Neural cell (in vitro differentiated cells): Measurements from ENCODE around the gene ACOT7. TPM values are rescaled to one million over a fixed set of nuclear protein-coding genes. Genes with fewer than 3 reads are reported as not detected.

Experiments
- H2AFZ ChIP-seq: fragments of 200-600, 300-800 bp; sonication (generic), shearing (Covaris generic); 2 replicates; pipeline ENCODE4 v1.6.0; 2014; ENCODE audit warnings: low read depth, mild to moderate bottlenecking, antibody characterized with exemption, low read length, moderate library complexity
- H3F3A ChIP-seq: fragments of 200-600 bp; shearing (Covaris generic); 2 replicates; pipeline ENCODE4 v1.6.1; 2016; ENCODE audit warnings: mild to moderate bottlenecking, moderate library complexity, mixed read lengths, antibody characterized with exemption, low read length; ENCODE audit not compliant: insufficient read depth, poor library complexity, severe bottlenecking
- H3K27ac ChIP-seq: fragments of 200-600, 300-800 bp; sonication (generic), shearing (Covaris generic); 2 replicates; pipeline ENCODE4 v1.5.1; 2014; ENCODE audit warnings: mild to moderate bottlenecking, low read length, moderate library complexity
- H3K27me3 ChIP-seq: fragments of 300-800, 200-600 bp; sonication (generic), shearing (Covaris generic); 2 replicates; pipeline ENCODE4 v1.6.0; 2014; ENCODE audit warnings: mild to moderate bottlenecking, low read depth, low read length, moderate library complexity; ENCODE audit not compliant: insufficient read depth
- H3K36me3 ChIP-seq: fragments of 300-800, 200-600 bp; sonication (generic), shearing (Covaris generic); 2 replicates; pipeline ENCODE4 v1.5.1; 2014; ENCODE audit warnings: mild to moderate bottlenecking, antibody characterized with exemption, low read length, moderate library complexity; ENCODE audit not compliant: insufficient read depth
- H3K4me2 ChIP-seq: fragments of 300-800, 200-600 bp; sonication (generic), shearing (Covaris generic); 2 replicates; pipeline ENCODE4 v1.6.0; 2014; ENCODE audit warnings: mild to moderate bottlenecking, low read length
- H3K4me3 ChIP-seq: fragments of 300-800, 200-600 bp; sonication (generic), shearing (Covaris generic); 2 replicates; pipeline ENCODE4 v1.5.1; 2014; ENCODE audit warnings: mild to moderate bottlenecking, low read length, moderate library complexity
- H3K79me2 ChIP-seq: fragments of 200-600 bp; shearing (Covaris generic); replicated peaks from 2 replicates; pipeline ENCODE4 v1.6.0; 2014; ENCODE audit warnings: mild to moderate bottlenecking, low read length, moderate library complexity; ENCODE audit not compliant: insufficient read depth
- H3K9ac ChIP-seq: fragments of 300-800, 200-600 bp; sonication (generic), shearing (Covaris generic); 2 replicates; pipeline ENCODE4 v1.6.1; 2016; ENCODE audit warnings: mild to moderate bottlenecking, low read length, mixed read lengths
- H3K9me2 ChIP-seq: fragments of 200-600 bp; shearing (Covaris generic); 2 replicates; pipeline ENCODE4 v1.6.1; 2016; ENCODE audit warnings: mild to moderate bottlenecking, low read length, mixed read lengths; ENCODE audit not compliant: insufficient read depth
- H3K9me3 ChIP-seq: fragments of 200-600, 300-800 bp; sonication (generic), shearing (Covaris generic); 2 replicates; pipeline ENCODE4 v1.6.1; 2016; ENCODE audit warnings: mild to moderate bottlenecking, mixed run types, low read length, moderate library complexity, mixed read lengths
- H4K20me1 ChIP-seq: fragments of 200-600 bp; shearing (Covaris generic); 2 replicates; pipeline ENCODE4 v1.6.1; 2016; ENCODE audit warnings: mild to moderate bottlenecking, mixed run types; ENCODE audit not compliant: insufficient read depth
- EP300 ChIP-seq: fragments of 450-650 bp; conservative IDR thresholded peaks from 2 replicates; pipeline ENCODE4 v1.6.1; 2014; ENCODE audit warnings: antibody characterized with exemption, mild to moderate bottlenecking, moderate library complexity; ENCODE audit not compliant: poor library complexity, severe bottlenecking
- EZH2 ChIP-seq: fragments of 200-600, 300-800 bp; shearing (Covaris generic), sonication (generic); IDR thresholded peaks from 2 replicates; pipeline ENCODE4 v1.6.1; 2014; ENCODE audit warnings: antibody characterized with exemption, low read length, borderline replicate concordance, mild to moderate bottlenecking; ENCODE audit not compliant: insufficient read depth, poor library complexity, severe bottlenecking
- MXI1 ChIP-seq: fragments of 450-650 bp; conservative IDR thresholded peaks from 2 replicates; pipeline ENCODE4 v1.6.1; 2014; ENCODE audit warnings: antibody characterized with exemption, mild to moderate bottlenecking; ENCODE audit not compliant: poor library complexity, severe bottlenecking
- POLR2AphosphoS5 ChIP-seq: IDR thresholded peaks from 2 replicates; pipeline ENCODE4 v1.6.1; 2012
- RAD21 ChIP-seq: fragments of 450-650 bp; conservative IDR thresholded peaks from 2 replicates; pipeline ENCODE4 v1.6.1; 2014; ENCODE audit warnings: antibody characterized with exemption, mild to moderate bottlenecking, moderate library complexity
- SMC3 ChIP-seq: fragments of 450-650 bp; conservative IDR thresholded peaks from 2 replicates; pipeline ENCODE4 v1.6.1; 2014; ENCODE audit warnings: antibody characterized with exemption, mild to moderate bottlenecking, moderate library complexity; ENCODE audit not compliant: poor library complexity
- TAF1 ChIP-seq: IDR thresholded peaks from 2 replicates; pipeline ENCODE4 v1.6.1; 2012; ENCODE audit warnings: low read depth
- polyA plus RNA-seq: library from polyadenylated mRNA; depleted of rRNA; stranded (reverse); fragments of >200 nt; gene quantifications from 2 replicates; pipeline ENCODE4 v1.2.3, GENCODE V29; 2014
- TF ChIP-seq, protein P1 (sequence below): fragments of 450-650 bp; IDR thresholded peaks from 2 replicates; pipeline ENCODE4 v1.5.1; 2014; ENCODE audit warnings: antibody characterized with exemption, mild to moderate bottlenecking, moderate library complexity; ENCODE audit not compliant: poor library complexity, severe bottlenecking
- TF ChIP-seq, protein P2 (sequence below): IDR thresholded peaks from 2 replicates; pipeline ENCODE4 v1.6.1; 2012; ENCODE audit warnings: borderline replicate concordance

The ACOT7 gene
- polyA plus RNA-seq, 1 donor from 2014 or later: 101 TPM

- no peaks in the 10 kb centered on the region for H3K79me2 ChIP-seq
- H3K9ac ChIP-seq: no peak overlapping the region
- H3K9me2 ChIP-seq: no peaks in the 10 kb centered on the region
- no peak overlapping the region for H3K27ac ChIP-seq
- H4K20me1 ChIP-seq: no peaks in the 10 kb centered on the region
- H3K4me2 ChIP-seq: no peak overlapping the region
- H3K27me3 ChIP-seq: no peaks in the 10 kb centered on the region
- TF ChIP-seq, protein P1, sequence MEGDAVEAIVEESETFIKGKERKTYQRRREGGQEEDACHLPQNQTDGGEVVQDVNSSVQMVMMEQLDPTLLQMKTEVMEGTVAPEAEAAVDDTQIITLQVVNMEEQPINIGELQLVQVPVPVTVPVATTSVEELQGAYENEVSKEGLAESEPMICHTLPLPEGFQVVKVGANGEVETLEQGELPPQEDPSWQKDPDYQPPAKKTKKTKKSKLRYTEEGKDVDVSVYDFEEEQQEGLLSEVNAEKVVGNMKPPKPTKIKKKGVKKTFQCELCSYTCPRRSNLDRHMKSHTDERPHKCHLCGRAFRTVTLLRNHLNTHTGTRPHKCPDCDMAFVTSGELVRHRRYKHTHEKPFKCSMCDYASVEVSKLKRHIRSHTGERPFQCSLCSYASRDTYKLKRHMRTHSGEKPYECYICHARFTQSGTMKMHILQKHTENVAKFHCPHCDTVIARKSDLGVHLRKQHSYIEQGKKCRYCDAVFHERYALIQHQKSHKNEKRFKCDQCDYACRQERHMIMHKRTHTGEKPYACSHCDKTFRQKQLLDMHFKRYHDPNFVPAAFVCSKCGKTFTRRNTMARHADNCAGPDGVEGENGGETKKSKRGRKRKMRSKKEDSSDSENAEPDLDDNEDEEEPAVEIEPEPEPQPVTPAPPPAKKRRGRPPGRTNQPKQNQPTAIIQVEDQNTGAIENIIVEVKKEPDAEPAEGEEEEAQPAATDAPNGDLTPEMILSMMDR: no peak
- TF ChIP-seq TAF1 (no peak), EP300 (no peak), SMC3 (no peak), MXI1 (no peak), RAD21 (no peak), EZH2 (no peak), POLR2AphosphoS5 (no peak)
- TF ChIP-seq, protein P2, sequence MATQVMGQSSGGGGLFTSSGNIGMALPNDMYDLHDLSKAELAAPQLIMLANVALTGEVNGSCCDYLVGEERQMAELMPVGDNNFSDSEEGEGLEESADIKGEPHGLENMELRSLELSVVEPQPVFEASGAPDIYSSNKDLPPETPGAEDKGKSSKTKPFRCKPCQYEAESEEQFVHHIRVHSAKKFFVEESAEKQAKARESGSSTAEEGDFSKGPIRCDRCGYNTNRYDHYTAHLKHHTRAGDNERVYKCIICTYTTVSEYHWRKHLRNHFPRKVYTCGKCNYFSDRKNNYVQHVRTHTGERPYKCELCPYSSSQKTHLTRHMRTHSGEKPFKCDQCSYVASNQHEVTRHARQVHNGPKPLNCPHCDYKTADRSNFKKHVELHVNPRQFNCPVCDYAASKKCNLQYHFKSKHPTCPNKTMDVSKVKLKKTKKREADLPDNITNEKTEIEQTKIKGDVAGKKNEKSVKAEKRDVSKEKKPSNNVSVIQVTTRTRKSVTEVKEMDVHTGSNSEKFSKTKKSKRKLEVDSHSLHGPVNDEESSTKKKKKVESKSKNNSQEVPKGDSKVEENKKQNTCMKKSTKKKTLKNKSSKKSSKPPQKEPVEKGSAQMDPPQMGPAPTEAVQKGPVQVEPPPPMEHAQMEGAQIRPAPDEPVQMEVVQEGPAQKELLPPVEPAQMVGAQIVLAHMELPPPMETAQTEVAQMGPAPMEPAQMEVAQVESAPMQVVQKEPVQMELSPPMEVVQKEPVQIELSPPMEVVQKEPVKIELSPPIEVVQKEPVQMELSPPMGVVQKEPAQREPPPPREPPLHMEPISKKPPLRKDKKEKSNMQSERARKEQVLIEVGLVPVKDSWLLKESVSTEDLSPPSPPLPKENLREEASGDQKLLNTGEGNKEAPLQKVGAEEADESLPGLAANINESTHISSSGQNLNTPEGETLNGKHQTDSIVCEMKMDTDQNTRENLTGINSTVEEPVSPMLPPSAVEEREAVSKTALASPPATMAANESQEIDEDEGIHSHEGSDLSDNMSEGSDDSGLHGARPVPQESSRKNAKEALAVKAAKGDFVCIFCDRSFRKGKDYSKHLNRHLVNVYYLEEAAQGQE: no peak
- H3K9me3 ChIP-seq: no peaks in the 10 kb centered on the region
- H2AFZ ChIP-seq: no peak overlapping the region
- H3F3A ChIP-seq: no peaks in the 10 kb centered on the region
- H3K36me3 ChIP-seq: no peaks in the 10 kb centered on the region
- no peak overlapping the region for H3K4me3 ChIP-seq
Measured at GRCh38 chr1:6370006-6370405, 23.6 kb downstream of the ACOT7 start.

GRCh38 chr1:6367381-6368012 is 26.1 kb downstream of the ACOT7 start:
- no peaks in the 10 kb centered on the region for H3K9me3 ChIP-seq
- H3K36me3 ChIP-seq: no peaks in the 10 kb centered on the region
- no peak overlapping the region for H3K27ac ChIP-seq
- no peaks in the 10 kb centered on the region for H4K20me1 ChIP-seq
- no peak overlapping the region for H2AFZ ChIP-seq
- no peak for TF ChIP-seq RAD21
- TF ChIP-seq POLR2AphosphoS5: no peak
- TF ChIP-seq, protein P1: no peak
- no peak for TF ChIP-seq EZH2
- no peak for TF ChIP-seq SMC3
- no peak for TF ChIP-seq EP300
- TF ChIP-seq TAF1: no peak
- no peak for TF ChIP-seq MXI1
- TF ChIP-seq, protein P2: no peak
- no peaks in the 10 kb centered on the region for H3K9me2 ChIP-seq
- H3K4me2 ChIP-seq: no peak overlapping the region
- no peak overlapping the region for H3K4me3 ChIP-seq
- H3K27me3 ChIP-seq: no peaks in the 10 kb centered on the region
- H3F3A ChIP-seq: no peaks in the 10 kb centered on the region
- no peak overlapping the region for H3K9ac ChIP-seq
- H3K79me2 ChIP-seq: no peaks in the 10 kb centered on the region
